NCI-H128 (cell line): ENCODE data around the gene TBP.
"Not testable (repeated sequence)": the region's sequence is repeated elsewhere in the genome, so short reads cannot be mapped to it uniquely, and the experiment has no call there.

Experiments used
- DNase-seq: peaks from one replicate; lab custom pipeline; 2025; ENCODE audit not compliant: unreplicated experiment; lab: John Stamatoyannopoulos, UW

The TBP gene

GRCh38 chr6:170554013-170554795 lies at the start of gene TBP:
TBP (plus strand) TSS chr6:170554369; CDS start chr6:170557030, 2,661 bp downstream.
- peak; percentile 95 for DNase-seq

DNA sequence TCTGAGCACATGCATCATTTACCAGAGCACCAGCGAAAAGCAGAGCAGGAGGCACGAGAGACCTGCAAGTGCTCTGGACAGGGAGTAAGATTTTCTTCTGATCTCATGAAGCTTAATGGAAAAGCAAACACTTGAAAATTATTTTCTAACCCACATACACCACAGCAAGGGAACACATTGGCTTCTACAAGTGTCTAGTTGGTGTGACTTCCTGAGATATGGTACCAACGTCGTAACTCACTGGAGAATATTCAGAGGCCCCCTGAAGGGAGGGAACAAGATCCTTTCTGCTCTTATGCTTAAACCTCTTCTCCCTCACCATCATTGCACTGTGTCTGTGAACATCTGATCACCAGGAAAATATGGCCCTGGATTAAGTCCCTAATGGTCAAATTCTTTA lies 49.7 kb upstream of the TBP start:
- no peak for DNase-seq

GRCh38 chr6:170505306-170505705 lies 48.9 kb upstream of the TBP start:
- DNase-seq: no peak

DNA sequence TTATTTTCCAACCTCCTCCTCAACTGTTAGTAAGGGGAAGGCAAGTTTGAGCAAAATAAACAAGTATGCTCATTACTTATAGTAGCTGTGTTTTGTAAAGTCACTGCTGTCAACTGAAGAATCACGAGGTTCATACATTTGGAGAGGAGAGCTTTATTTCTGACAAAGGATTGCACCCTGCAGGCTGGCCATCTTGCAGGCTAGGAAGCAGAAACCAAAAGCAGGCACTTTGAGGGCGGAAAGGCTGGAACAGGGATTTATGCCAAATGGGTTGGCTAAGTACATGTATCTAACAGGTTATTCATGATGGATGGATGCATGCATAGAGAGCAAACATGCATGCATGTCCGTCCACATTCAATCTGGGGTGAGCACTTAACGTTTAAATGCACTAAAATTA lies 47.7 kb upstream of the TBP start:
- DNase-seq: no peak

DNA sequence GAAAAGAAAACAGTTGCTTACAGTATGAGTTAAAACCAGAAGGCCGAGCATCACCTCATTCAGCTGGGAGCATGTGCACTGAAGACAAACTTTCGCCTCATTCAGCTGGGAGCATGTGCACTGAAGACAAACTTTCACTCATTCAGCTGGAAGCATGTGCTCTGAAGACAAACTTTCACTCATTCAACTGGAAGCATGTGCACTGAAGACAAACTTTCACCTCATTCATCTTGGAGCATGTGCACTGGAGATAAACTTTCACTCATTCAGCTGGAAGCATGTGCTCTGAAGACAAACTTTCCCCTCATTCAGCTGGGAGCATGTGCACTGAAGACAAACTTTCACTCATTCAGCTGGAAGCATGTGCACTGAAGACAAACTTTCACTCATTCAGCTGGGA lies 46.4 kb upstream of the TBP start:
- not testable (repeated sequence) for DNase-seq

DNA sequence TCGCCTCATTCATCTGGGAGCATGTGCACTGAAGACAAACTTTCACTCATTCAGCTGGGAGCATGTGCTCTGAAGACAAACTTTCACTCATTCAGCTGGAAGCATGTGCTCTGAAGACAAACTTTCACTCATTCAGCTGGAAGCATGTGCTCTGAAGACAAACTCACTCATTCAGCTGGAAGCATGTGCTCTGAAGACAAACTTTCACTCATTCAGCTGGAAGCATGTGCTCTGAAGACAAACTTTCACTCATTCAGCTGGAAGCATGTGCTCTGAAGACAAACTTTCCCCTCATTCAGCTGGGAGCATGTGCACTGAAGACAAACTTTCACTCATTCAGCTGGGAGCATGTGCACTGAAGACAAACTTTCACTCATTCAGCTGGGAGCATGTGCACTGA lies 45.9 kb upstream of the TBP start:
- DNase-seq: not testable (repeated sequence)

GRCh38 chr6:170508892-170509722 lies 45.1 kb upstream of the TBP start:
- not testable (repeated sequence) for DNase-seq

- DNase-seq: no peak
These were observed 44.5 kb upstream of the TBP start for GRCh38 chr6:170509723-170510018.

DNA sequence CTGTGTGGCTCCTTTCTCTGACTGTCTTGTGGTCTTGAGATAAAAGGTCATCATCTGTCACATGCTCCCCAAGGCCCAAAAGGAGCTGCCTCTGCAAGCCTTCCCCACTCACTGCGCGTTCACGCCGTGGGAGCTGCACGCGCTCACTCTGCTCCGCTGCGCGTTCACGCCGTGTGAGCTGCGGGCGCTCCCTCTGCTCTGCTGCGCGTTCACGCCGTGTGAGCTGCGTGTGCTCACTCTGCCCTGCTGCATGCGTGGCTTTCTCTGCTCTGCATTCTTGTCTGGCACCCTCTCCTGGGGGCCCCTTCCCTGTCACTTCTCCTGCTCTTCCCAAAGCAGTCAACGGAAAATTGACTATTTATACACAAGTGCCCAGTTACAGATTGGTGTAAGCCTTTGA lies 43.5 kb upstream of the TBP start:
- no peak for DNase-seq

DNA sequence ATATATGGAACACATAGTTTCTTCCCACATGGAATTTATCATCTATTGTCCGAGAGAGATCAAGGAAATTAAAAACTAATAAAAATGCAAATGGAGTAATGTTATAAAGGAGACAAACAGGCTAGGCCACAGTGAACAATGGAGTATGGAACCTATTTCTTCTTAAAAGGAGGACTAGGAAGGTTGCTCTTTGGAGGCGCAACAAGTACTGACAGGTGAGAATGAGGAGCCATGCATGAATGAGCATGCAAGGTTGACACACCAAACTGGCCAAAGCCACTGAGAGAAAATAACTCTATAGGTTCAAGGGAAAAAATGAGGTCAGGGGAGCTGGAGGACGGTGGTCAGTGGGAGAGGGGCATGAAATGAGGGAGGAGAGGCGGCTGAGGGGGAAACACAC lies 41.9 kb upstream of the TBP start:
- no peak for DNase-seq

DNA sequence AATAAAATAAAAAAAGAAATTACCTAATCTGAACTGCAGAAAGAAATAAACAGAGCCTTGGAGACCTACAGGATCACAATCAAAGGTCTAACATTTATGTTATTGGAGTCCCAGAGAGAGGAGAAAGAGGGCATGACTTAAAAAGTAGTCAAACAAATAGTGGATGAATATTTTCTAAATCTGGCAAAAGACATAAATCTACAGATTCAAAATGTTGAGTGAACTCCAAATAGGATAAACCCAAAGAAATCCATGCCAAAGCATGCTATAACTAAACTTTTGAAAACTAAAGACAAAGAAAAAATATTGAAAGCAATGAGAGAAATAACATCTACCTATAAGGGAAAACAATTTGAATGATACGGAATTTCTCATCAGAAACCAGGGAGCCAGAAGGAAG lies 39.3 kb upstream of the TBP start:
- DNase-seq: no peak

- no peak for DNase-seq
These were observed 37.2 kb upstream of the TBP start for GRCh38 chr6:170516783-170517616.

DNA sequence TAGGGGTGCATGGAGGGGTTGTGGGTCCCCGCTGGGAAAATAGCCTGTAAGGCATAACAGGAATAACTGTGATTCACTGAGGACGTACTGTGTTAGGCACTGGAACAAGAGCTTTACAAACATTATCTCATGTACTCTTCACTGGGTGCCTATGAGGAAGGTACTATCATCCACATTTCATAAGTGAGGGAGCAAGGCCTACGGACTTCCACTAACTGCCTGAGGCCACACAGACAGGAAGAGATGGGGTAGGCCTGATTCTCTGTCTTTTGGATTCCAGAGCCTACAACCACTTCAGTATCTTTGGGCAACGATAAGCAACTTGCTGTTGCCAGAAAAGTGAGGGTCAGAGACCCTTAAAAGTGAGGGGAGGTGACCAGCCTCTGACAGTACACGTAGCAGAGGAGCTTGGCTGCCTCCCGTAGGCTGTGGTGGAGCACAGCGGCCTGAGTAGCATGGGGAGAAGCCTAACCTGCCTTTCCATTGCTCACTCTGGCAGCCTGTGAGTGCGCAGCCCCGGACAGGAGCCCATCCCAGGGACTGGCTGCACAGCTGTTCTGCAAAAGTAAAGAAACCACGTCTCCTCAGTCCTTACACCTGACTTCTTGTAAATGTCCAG lies 31.5 kb upstream of the TBP start:
- DNase-seq: no peak

DNA sequence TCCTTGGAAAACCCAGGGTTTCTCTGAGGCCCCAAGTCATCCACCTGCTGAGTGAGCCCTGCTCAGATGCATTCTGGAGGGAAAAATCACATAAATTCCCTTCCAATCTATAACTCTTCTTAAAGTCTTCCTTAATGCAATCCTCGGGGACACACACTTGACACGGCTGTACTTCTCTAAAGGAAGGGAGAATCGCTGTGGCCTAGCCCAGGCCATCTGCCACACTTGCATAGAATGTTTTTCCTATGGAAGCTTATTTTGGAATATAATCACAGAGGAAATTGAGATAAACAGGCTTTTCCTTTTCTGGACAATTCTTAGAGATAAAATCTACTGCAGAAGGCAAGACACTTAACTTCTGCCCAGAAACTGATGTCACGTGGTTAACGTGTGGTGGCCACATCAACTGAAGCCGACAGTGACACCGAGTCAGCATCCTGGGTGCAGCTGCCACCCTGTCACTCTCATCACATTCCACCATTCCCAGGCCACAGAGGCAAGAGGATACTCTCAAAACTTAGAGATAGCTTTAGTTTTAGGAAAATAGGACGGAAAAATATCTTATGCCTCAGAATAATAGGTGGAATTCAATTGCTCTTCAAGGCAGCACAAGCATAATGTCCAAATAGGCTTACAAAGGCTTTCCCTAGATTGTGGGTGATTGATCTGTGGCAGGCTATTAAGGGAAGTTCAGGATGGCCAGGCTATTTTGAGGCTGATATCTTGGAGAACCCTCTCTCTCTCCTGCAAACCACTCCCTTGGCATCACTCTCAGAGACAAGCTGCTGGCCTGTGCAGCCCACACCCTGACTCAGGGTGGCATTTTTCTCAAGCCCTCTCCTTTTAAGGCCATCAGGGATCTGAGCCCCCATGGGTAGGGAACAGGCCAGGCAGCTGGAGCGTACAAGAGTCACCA lies 30.7 kb upstream of the TBP start:
- no peak for DNase-seq

DNA sequence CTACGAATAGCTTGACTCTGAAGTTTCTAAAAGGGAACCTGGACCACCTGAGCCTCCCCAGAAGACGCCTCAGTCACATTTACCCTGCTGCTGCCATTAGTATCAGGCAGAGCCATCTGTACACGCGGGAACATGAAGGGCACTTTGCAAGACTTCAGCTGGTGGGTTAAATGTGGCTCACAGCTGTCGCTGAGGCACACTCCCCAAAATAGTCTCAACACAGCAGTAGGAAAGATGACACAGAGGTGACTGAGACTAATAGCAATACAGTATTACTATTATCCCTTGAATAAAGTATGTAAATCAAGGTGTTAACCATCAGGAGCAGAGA lies 30.0 kb upstream of the TBP start:
- DNase-seq: no peak

DNA sequence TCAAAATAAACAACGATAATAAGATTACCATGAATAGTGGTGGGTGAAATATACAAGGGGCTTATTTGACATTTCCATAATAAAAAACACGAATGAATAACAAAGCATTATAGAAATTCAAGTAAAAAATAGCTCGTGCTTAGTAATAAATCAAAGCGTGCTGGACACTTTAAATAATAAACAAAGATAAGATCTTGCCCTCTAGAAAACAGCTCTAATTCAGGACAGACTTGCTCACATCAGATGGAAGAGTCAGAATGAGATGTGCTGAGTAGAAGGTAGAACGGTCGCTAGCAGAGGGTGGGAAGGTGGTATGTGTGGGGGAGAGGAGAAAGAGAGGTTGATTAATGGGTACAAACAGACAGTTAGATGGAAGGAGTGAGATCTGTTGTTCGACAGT lies 28.4 kb upstream of the TBP start:
- no peak for DNase-seq

- not testable (repeated sequence) for DNase-seq
These were observed 26.2 kb upstream of the TBP start for GRCh38 chr6:170527995-170528394.

- peak; percentile 51 for DNase-seq
These were observed 24.2 kb upstream of the TBP start for GRCh38 chr6:170529839-170530469.

DNA sequence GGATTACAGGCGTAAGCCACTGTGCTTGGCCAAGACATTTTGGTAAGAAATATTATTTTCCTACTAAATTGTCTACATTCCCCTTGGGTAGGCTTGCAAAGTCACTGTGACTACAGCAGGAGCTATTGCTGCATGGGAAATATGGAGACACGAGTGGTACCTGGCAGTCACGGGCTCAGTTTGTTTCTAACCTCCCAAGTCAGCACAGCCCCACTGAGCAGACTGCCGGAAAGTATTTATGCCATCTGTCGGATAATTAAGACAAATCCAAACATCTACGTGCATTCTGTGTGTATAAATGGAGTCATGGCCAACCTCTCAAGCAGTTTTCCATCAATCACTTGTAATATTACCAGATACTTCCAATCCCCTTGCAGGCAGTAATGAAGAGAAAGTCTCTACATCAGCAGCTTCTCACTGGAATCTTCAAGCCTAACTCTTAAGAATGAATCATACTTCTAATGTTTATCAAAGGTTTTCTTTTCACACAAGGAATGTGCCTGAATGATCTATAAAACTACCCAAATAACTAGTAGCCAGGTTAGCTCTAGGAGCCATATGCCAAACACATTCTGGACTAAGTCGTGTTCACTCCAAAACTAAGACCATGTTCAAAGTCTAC lies 21.2 kb upstream of the TBP start:
- no peak for DNase-seq
